ENCODE data around the gene LARP4B. TPM values are rescaled to one million over a fixed set of nuclear protein-coding genes. Genes with fewer than 3 reads are reported as not detected.

Gene LARP4B
- total RNA-seq, 1 donor from 2014 or later, result 58.4 TPM

- no peak overlapping the region for H3K4me3 ChIP-seq (ENCODE audit: low read depth, low read length)
- no peak for TF ChIP-seq CTCF (conservative IDR thresholded peaks at IDR 0.05; ENCODE audit: low read depth, low read length)
- DNase-seq (ENCODE audit: low read depth), result no peak
Observed at GRCh38 chr10:807958-808353, 123.5 kb downstream of the LARP4B start.

GRCh38 chr10:807163-807957 is 124.1 kb downstream of the LARP4B start:
- TF ChIP-seq CTCF (conservative IDR thresholded peaks at IDR 0.05; ENCODE audit: low read depth, low read length), result no peak
- no peak for DNase-seq (ENCODE audit: low read depth)
- H3K4me3 ChIP-seq (ENCODE audit: low read depth, low read length), result no peak overlapping the region

GRCh38 chr10:806451-807162 is 124.9 kb downstream of the LARP4B start:
- no peak for DNase-seq (ENCODE audit: low read depth)
- no peak overlapping the region for H3K4me3 ChIP-seq (ENCODE audit: low read depth, low read length)
- no peak for TF ChIP-seq CTCF (conservative IDR thresholded peaks at IDR 0.05; ENCODE audit: low read depth, low read length)

GRCh38 chr10:805620-806305 is 125.7 kb downstream of the LARP4B start:
- TF ChIP-seq CTCF (conservative IDR thresholded peaks at IDR 0.05; ENCODE audit: low read depth, low read length), result no peak
- DNase-seq (ENCODE audit: low read depth), result no peak
- H3K4me3 ChIP-seq (ENCODE audit: low read depth, low read length), result no peak overlapping the region

GRCh38 chr10:804787-805619 is 126.5 kb downstream of the LARP4B start:
- no peak overlapping the region for H3K4me3 ChIP-seq (ENCODE audit: low read depth, low read length)
- no peak for TF ChIP-seq CTCF (conservative IDR thresholded peaks at IDR 0.05; ENCODE audit: low read depth, low read length)
- DNase-seq (ENCODE audit: low read depth), result no peak

GRCh38 chr10:804191-804781 is 127.2 kb downstream of the LARP4B start:
- no peak for DNase-seq (ENCODE audit: low read depth)
- TF ChIP-seq CTCF (conservative IDR thresholded peaks at IDR 0.05; ENCODE audit: low read depth, low read length), result no peak

More at GRCh38 chr10:804191-804781, 127.2 kb downstream of the LARP4B start:
- H3K4me3 ChIP-seq (ENCODE audit: low read depth, low read length), result no peak overlapping the region
